Measurements from ENCODE around the gene AQP3.

GRCh38 chr9:33445389-33446239 lies 1.8 kb downstream of the AQP3 start:
- TF ChIP-seq CTCF (IDR thresholded peaks at IDR 0.05) (no peak), POLR2AphosphoS5 (IDR thresholded peaks at IDR 0.05; ENCODE audit: low read depth, low read length) (no peak)
